Subcutaneous abdominal adipose tissue (tissue), 5 donors: Measurements from ENCODE around the gene APOBEC2.

Source experiments
- H3K27ac ChIP-seq: one replicate; pipeline ENCODE4 v1.7.0; 2013; ENCODE audit warnings: low read depth, mild to moderate bottlenecking, inconsistent platforms, low read length, moderate library complexity
- H3K27me3 ChIP-seq, 5 donors: one replicate each; pipeline ENCODE4 v1.7.0; 2013; ENCODE audit warnings: low read length in 5 of 5, inconsistent platforms in 1 of 5; ENCODE audit not compliant: control insufficient read depth in 5 of 5, insufficient read depth in 4 of 5
- H3K36me3 ChIP-seq, 5 donors: one replicate each; pipeline ENCODE4 v1.7.0; 2013; ENCODE audit warnings: low read length in 5 of 5; ENCODE audit not compliant: control insufficient read depth in 5 of 5, insufficient read depth in 5 of 5
- H3K4me1 ChIP-seq, 5 donors: one replicate each; pipeline ENCODE4 v1.7.0; 2013; ENCODE audit warnings: low read length in 5 of 5, mild to moderate bottlenecking in 3 of 5, moderate library complexity in 1 of 5; ENCODE audit not compliant: control insufficient read depth in 5 of 5, insufficient read depth in 5 of 5
- H3K4me3 ChIP-seq, 5 donors: one replicate each; pipeline ENCODE4 v1.7.0; 2013; ENCODE audit warnings: low read length in 5 of 5, low read depth in 1 of 5
- H3K9ac ChIP-seq, 5 donors: one replicate each; pipeline ENCODE4 v1.7.0; 2013; ENCODE audit warnings: low read length in 5 of 5, mild to moderate bottlenecking in 4 of 5, moderate library complexity in 3 of 5
- H3K9me3 ChIP-seq, 5 donors: one replicate each; pipeline ENCODE4 v1.7.0; 2013; ENCODE audit warnings: low read length in 5 of 5; ENCODE audit not compliant: control insufficient read depth in 5 of 5
- donor health status: healthy.
- donor health status: healthy.
- donor health status: healthy.
- donor health status: healthy.
- donor health status: healthy.

Gene APOBEC2

GRCh38 chr6:41079080-41079479 lies 26.1 kb downstream of the APOBEC2 start:
- Histone ChIP-seq H3K27ac (no peak overlapping the region), H3K4me1 (peaks cover 6 to 20% (median 17%) of the 10 kb centered on the region in 5 donors), H3K36me3 (peaks cover 25 to 36% (median 32%) of the 10 kb centered on the region in 5 donors), H3K9me3 (no peaks in the 10 kb centered on the region), H3K9ac (no peak overlapping the region), H3K27me3 (no peaks in the 10 kb centered on the region), H3K4me3 (no peak overlapping the region)

DNA sequence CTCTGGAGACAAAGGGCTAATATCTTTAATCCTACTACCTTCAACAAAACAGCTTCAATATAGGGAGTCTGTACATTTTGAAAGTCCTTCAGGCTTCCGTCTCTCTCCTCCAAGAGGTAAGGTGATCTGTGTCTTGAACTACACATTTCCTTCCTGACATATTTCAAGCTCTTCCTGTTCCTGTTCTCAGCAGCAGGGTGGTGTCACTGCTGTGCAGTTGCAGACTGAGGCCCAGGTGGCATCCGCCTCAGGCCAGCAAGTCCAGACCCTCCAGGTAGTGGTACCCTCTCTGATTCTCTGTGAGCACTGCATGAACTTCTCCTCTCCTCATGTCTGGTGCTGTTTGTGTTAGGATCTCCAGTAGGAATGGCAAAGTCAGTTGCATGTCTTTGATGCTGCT lies 27.6 kb downstream of the APOBEC2 start:
- Histone ChIP-seq H3K4me3 (no peak overlapping the region), H3K9ac (peak overlapping the region in 1 of 5 donors; percentile 3), H3K27me3 (no peaks in the 10 kb centered on the region), H3K4me1 (peaks cover 0 to 7% (median 5%) of the 10 kb centered on the region in 5 donors), H3K36me3 (peaks cover 33 to 51% (median 42%) of the 10 kb centered on the region in 5 donors), H3K9me3 (no peaks in the 10 kb centered on the region), H3K27ac (no peak overlapping the region)

- Histone ChIP-seq H3K27me3 (no peaks in the 10 kb centered on the region), H3K9ac (no peak overlapping the region), H3K9me3 (no peaks in the 10 kb centered on the region), H3K4me3 (no peak overlapping the region), H3K36me3 (peaks cover 39 to 58% (median 42%) of the 10 kb centered on the region in 5 donors), H3K27ac (no peak overlapping the region), H3K4me1 (peaks cover 0 to 6% (median 0%) of the 10 kb centered on the region in 5 donors)
Measured at GRCh38 chr6:41083072-41083471, 30.1 kb downstream of the APOBEC2 start.

DNA sequence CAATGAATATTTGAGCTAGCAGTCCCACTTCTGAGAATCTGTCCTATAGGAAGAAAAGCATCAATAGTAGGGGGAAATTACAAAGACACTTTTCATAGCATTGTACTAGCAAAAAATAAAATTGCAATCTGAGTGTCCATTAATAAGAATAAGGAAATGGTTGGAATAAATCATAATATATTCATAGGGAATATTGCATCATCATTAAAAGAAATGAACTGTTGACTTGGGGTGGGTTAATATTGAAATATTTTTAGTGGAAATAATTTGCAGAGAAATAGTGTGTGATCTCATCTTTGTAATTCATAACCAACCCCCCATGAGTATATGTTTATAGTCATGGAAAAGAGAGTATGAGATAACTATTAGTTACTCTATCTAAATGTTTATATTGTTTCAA lies 32.2 kb downstream of the APOBEC2 start:
- Histone ChIP-seq H3K27ac (no peak overlapping the region), H3K36me3 (peaks cover 30 to 63% (median 45%) of the 10 kb centered on the region in 5 donors), H3K4me1 (peaks cover 0 to 6% (median 0%) of the 10 kb centered on the region in 5 donors), H3K9ac (no peak overlapping the region), H3K4me3 (no peak overlapping the region), H3K27me3 (no peaks in the 10 kb centered on the region), H3K9me3 (no peaks in the 10 kb centered on the region)

GRCh38 chr6:41088451-41088850 lies 35.4 kb downstream of the APOBEC2 start:
- Histone ChIP-seq H3K4me1 (peaks cover 0 to under 1% (median 0%) of the 10 kb centered on the region in 5 donors), H3K27ac (no peak overlapping the region), H3K9ac (no peak overlapping the region), H3K4me3 (no peak overlapping the region), H3K9me3 (no peaks in the 10 kb centered on the region), H3K27me3 (no peaks in the 10 kb centered on the region), H3K36me3 (peaks cover 40 to 72% (median 59%) of the 10 kb centered on the region in 5 donors)

DNA sequence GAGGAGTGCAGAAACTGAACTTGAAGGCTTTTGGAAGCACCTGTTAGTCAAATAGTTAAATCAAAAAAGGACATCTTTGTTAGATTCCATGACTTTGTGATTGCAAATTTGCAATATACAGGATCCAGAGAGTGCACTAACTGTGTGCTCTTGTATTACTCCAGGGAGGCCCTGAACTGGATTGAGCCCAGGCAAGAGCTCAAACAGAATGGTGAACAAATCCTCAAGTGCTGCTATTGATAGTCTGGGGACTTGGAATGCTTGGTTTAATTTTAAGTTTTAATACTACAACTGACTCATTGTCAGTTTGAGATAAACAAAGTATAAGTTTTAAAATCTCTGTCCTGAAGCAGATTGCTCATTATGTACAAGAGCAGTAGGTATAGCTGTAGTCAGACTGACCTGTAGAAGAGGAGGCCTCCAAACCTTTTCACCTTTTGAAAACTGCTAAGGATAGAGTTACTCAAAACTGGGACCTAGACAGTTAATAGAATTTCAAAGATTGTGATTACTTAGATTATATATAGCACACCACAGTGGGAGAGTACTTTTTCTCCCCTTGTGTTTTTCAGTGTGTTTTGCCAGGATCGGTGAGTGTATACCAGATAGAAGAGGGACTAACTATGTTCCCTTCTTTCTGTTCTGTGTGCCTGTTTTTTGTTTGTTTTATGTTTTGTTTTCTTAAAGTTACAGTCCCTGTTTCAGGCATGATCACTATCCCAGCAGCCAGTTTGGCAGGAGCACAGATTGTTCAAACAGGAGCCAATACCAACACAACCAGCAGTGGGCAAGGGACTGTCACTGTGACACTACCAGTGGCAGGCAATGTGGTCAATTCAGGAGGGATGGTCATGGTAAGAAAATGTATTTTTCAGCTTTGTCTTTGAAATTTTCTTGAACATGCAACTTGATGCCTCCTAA lies 38.1 kb downstream of the APOBEC2 start:
- peaks cover 42 to 78% (median 66%) of the 10 kb centered on the region in 5 donors for H3K36me3 ChIP-seq
- H3K27me3 ChIP-seq: no peaks in the 10 kb centered on the region
- H3K27ac ChIP-seq: no peak overlapping the region
- no peak overlapping the region for H3K4me3 ChIP-seq
- no peaks in the 10 kb centered on the region for H3K9me3 ChIP-seq
- H3K4me1 ChIP-seq: peaks cover 0 to 5% (median 3%) of the 10 kb centered on the region in 5 donors
- peak overlapping the region in 3 of 5 donors; percentile 25 to 58 (median 27) for H3K9ac ChIP-seq

DNA sequence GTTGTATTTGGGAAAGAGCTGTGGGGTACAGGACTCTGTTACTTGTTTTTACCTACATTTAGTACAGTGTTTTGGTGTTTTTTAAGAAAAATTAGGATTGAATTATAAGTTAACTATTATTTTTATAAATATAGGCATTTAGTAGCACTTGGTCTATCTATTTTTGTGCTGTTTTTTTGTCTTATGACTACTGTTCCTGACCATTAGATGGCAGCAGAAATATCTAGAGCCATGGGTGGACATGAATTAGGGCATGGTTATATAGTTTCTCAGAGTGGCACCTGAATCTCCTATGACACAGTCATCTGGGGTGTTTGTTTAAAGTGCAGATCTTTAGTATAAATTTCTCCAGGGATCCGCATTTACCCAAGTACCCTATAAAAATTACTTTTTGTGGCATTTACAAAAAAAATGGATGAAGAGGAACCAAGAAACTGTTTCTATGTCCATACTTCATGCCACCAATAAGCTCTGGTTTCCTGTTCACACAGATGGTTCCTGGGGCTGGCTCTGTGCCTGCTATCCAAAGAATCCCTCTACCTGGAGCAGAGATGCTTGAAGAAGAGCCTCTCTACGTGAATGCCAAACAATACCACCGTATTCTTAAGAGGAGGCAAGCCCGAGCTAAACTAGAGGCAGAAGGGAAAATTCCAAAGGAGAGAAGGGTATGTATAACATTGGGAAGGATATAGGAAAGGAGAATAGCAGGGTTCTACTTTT lies 39.6 kb downstream of the APOBEC2 start:
- H3K36me3 ChIP-seq: peaks cover 50 to 88% (median 81%) of the 10 kb centered on the region in 5 donors
- H3K4me1 ChIP-seq: peaks cover 0 to 5% (median 3%) of the 10 kb centered on the region in 5 donors
- no peak overlapping the region for H3K27ac ChIP-seq
- no peak overlapping the region for H3K4me3 ChIP-seq
- no peaks in the 10 kb centered on the region for H3K27me3 ChIP-seq
- H3K9me3 ChIP-seq: no peaks in the 10 kb centered on the region
- no peak overlapping the region for H3K9ac ChIP-seq

DNA sequence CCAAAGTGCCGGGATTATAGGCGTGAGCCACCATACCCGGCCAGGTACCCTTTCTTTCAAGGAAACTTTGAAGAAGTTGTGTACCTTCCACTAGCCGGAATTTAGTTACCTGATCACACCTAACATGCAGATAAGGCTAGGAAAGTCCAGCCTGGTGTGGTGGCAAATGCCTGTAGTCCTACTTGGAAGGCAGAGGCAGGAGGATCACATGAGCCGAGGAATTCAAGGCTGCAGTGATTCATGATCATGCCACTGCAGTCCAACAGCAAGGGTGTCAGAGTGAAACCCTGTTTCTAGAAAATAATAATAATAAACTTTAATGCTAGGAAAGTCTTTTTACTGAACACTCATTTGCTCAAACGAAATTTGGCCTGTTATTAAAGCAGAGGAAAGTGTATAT lies 40.7 kb downstream of the APOBEC2 start:
- Histone ChIP-seq H3K4me1 (peaks cover 0 to 5% (median 3%) of the 10 kb centered on the region in 5 donors), H3K27me3 (no peaks in the 10 kb centered on the region), H3K4me3 (peak overlapping the region in 1 of 5 donors; percentile 32), H3K27ac (no peak overlapping the region), H3K9ac (no peak overlapping the region), H3K36me3 (peaks cover 59 to 95% (median 92%) of the 10 kb centered on the region in 5 donors), H3K9me3 (no peaks in the 10 kb centered on the region)

DNA sequence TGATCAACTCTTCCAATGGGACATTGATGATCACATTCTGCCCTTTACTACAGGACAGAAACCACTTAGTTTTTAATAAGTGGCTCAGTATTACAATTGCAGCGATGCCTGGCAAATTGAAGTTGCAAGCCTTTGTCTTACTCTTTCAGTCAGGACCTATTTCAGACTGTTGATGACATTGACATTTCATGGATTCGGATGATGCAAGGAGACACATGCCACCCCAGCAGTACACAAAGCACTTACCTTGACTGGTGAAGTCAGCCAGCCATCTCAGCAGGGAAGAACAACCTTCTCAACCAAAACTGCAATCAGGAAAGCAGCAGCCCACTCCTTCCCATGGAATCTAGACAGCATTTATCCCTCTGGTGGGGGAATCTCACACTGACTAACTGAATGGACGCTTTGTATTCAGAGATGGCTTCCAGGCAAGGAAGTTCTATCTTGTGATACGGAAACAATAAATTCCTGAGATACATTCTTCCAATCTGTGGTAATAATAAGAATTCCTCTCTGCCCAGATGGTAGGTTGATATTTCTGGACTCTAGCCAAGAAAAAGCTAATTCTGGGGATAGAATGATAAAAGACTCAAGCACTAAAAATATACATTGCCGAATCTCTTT lies 44.6 kb downstream of the APOBEC2 start:
- Histone ChIP-seq H3K9me3 (no peaks in the 10 kb centered on the region), H3K4me3 (no peak overlapping the region), H3K27me3 (no peaks in the 10 kb centered on the region), H3K9ac (no peak overlapping the region), H3K4me1 (peaks cover 0 to 5% (median 3%) of the 10 kb centered on the region in 5 donors), H3K36me3 (peaks cover 52 to 92% (median 68%) of the 10 kb centered on the region in 5 donors), H3K27ac (no peak overlapping the region)
